AG04449 (cell line): Measurements from ENCODE around the gene THEM5.
"Not testable (repeated sequence)": the region's sequence is repeated elsewhere in the genome, so short reads cannot be mapped to it uniquely, and the experiment has no call there.

Experiments
- CTCF ChIA-PET: fragments of 350-600 bp; formaldehyde crosslinking; extraction: SDS; loops from one replicate; lab custom pipeline; 2021; ENCODE audit warnings: antibody characterized with exemption; lab: Yijun Ruan, JAX
- POLR2A ChIA-PET: fragments of 400-600, 350-600 bp; formaldehyde crosslinking; extraction: SDS; loops from one replicate; lab custom pipeline; 2020; ENCODE audit warnings: antibody characterized with exemption, inconsistent platforms; lab: Yijun Ruan, JAX
- DNase-seq: peaks from one replicate; pipeline ENCODE4 v3.0.0-alpha.2; 2010; ENCODE audit warnings: low read depth, low spot score
- H3K4me3 ChIP-seq: 2 replicates; pipeline ENCODE4 v1.5.1; 2011; ENCODE audit warnings: low read depth, mild to moderate bottlenecking, control low read depth, low read length
- TF ChIP-seq, protein P1 (sequence below): IDR thresholded peaks from one replicate; pipeline ENCODE4 v1.5.1; 2011; ENCODE audit warnings: mild to moderate bottlenecking, moderate library complexity, low read length, control low read depth, inconsistent platforms; ENCODE audit not compliant: insufficient read depth; ENCODE audit errors: missing control alignments

The THEM5 gene

DNA sequence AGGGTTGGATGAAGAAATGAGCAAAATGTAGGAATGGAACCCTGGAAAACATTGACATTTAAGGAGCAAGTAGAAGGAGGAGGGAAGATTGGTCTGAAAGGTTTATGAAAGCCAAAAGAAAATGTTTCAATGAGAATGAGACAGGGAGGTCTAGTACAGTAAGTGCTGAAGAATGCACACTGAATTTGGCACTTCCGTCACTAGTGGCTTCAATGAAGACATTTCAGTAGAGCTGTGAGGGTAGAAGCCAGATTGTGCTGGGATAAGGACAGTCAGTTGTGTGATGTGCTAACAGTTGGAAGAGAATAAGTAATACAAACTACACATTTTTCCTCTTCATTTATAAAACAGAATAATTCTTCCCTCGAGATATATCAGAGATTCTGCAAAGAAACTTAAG, 38.7 kb upstream of the THEM5 start:
- no peak for DNase-seq
- no peak overlapping the region for H3K4me3 ChIP-seq
- TF ChIP-seq, protein P1, sequence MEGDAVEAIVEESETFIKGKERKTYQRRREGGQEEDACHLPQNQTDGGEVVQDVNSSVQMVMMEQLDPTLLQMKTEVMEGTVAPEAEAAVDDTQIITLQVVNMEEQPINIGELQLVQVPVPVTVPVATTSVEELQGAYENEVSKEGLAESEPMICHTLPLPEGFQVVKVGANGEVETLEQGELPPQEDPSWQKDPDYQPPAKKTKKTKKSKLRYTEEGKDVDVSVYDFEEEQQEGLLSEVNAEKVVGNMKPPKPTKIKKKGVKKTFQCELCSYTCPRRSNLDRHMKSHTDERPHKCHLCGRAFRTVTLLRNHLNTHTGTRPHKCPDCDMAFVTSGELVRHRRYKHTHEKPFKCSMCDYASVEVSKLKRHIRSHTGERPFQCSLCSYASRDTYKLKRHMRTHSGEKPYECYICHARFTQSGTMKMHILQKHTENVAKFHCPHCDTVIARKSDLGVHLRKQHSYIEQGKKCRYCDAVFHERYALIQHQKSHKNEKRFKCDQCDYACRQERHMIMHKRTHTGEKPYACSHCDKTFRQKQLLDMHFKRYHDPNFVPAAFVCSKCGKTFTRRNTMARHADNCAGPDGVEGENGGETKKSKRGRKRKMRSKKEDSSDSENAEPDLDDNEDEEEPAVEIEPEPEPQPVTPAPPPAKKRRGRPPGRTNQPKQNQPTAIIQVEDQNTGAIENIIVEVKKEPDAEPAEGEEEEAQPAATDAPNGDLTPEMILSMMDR, result no peak
- POLR2A ChIA-PET, result no interaction called here
- CTCF ChIA-PET, result interaction anchor here (1.2 to 2.8 kb wide), 2 partner anchors 11 to 16 kb away, joined by 3 to 8 read pairs; no protein-coding TSS in a partner anchor

DNA sequence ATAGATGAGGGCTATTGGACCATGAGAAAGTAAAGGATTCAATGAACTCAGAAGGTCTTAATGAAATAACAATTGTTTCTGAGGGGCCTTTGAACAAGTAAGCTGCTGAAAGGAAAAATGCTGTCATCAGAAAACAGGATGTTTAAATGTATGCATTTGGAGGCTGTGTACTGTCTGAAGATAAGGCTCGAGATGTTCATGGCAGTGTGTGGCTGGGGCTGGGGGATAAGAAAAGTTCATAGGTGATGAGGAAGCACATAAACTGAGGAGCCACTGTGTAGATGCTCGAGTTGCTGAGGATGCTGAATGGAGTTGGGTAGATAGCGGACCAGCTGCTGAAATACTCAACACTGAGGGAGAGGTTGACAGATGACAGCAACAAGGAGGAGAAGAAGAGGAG, 38.0 kb upstream of the THEM5 start:
- DNase-seq, result no peak
- no peak overlapping the region for H3K4me3 ChIP-seq
- ChIA-PET POLR2A (no interaction called here), CTCF (interaction anchor here (1.7 to 5.6 kb wide), 3 partner anchors 10 to 122 kb away, joined by 7 to 47 read pairs (median 8); no protein-coding TSS in a partner anchor)
- TF ChIP-seq, protein P1, result no peak

DNA sequence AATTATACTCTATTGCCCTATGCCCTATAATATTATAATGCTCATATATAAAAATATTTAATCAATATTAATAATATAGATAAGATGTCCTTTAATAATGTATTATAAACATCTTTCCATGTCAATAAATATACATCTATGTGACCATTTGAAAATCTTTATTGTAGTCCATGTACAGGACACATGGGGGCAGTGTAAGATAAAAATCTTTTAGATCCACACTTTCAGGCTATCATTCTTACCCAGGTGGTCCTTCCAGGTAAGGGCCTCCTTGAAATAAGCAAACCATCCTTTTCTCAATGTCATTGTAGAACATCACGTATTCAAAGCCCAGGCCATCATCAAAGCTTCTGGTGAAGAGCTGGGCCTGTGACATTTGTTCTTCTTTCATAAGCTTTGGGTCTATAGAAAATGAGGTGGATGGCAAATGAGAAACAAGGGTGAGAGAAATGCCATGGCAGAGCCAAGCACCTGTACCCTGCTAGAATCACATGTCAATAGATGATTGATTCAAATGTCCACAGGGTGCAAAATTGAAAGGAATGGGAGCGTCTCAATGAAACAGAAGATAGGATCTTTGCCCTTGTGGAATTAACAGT, 35.6 kb upstream of the THEM5 start:
- no peak for DNase-seq
- TF ChIP-seq, protein P1, result peak; percentile 19

DNA sequence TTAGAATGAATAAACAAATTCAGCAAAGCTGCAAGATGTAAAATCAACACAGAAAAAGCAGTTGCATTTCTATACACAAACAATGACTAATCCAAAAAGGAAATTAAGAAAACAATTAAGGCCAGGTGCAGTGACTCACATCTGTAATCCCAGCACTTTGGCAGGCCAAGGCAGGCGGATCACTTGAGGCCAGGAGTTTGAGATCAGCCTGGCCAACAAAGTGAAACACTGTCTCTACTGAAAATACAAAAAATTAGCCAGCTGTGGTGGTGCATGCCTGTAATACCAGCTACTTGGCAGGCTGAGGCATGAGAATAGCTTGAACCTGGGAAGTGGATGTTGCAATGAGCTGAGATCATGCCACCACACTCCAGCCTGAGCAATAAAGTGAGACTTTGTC, 33.5 kb upstream of the THEM5 start:
- ChIA-PET CTCF (interaction anchor here (1.2 to 5.6 kb wide), 2 partner anchors 115 to 128 kb away, joined by 3 to 47 read pairs; no protein-coding TSS in a partner anchor), POLR2A (no interaction called here)
- no peak for DNase-seq
- H3K4me3 ChIP-seq, result no peak overlapping the region
- TF ChIP-seq, protein P1, result no peak

More for the DNA sequence above, 35.6 kb upstream of the THEM5 start:
- CTCF ChIA-PET, result interaction anchor here (0.9 to 5.6 kb wide), 9 partner anchors 8 to 125 kb away, joined by 3 to 47 read pairs (median 3); no protein-coding TSS in a partner anchor
- H3K4me3 ChIP-seq, result no peak overlapping the region
- POLR2A ChIA-PET, result no interaction called here

DNA sequence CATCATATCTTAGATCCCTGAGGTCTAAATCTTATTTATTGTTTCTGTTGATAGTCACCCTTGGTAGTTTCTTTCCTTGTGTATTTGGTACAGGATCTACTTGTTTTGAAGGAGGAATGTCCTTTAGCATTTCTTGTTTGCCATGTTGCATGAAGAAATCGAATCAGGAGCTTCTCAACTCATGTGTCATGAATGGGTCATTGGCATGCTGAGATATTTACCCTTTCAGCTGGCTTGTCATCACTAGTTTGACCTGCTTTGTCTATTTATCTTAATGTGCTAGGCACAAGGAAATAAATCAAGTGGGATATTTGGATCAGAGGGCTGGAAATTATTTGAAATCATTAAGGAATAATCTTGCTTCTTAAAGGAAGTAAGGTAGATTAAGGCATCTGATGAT, 32.0 kb upstream of the THEM5 start:
- no peak for DNase-seq
- TF ChIP-seq, protein P1, result no peak
- ChIA-PET POLR2A (no interaction called here), CTCF (interaction anchor here (0.9 to 1.5 kb wide), 3 partner anchors 13 to 132 kb away, joined by 3 read pairs; no protein-coding TSS in a partner anchor)
- H3K4me3 ChIP-seq, result no peak overlapping the region

DNA sequence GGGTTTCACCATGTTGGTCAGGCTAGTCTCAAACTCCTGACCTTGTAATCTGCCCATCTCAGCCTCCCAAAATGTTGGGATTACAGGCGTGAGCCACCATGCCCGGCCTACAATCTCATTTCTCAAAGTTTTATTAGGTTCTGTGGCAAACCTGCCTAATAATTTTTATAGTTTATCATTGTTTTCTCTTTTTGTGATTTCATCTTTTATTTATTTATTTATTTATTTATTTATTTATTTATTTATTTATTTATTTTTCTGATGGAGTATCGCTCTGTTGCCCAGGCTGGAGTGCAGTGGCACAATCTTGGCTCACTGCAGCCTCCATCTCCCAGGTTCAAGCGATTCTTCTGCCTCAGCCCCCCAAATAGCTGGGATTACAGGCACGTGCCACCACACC, 31.4 kb upstream of the THEM5 start:
- CTCF ChIA-PET, result interaction anchor here (0.9 to 1.5 kb wide), 4 partner anchors 13 to 432 kb away, joined by 3 read pairs; no protein-coding TSS in a partner anchor
- DNase-seq, H3K4me3 ChIP-seq, POLR2A ChIA-PET: not testable (repeated sequence)

DNA sequence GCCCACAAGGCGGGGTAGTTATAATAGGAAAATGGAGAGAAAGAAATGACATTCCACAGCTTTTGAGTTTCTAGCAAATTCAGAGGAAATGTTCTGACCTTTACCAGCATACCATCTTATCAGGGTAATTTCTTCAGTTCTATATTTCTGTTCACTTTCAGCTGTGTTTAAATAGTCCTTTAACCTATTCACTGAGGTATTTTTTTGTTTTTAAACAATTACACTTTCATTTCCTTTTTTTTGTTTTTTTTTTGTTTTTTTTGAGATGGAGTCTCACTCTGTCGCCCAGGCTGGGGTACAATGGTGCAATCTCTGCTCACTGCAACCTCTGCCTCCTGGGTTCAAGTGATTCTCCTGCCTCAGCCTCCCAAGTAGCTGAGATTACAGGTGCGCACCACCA, 30.9 kb upstream of the THEM5 start:
- CTCF ChIA-PET, result interaction anchor here (0.6 to 1.5 kb wide), 4 partner anchors 11 to 431 kb away, joined by 3 read pairs; no protein-coding TSS in a partner anchor
- DNase-seq, H3K4me3 ChIP-seq, POLR2A ChIA-PET: not testable (repeated sequence)

DNA sequence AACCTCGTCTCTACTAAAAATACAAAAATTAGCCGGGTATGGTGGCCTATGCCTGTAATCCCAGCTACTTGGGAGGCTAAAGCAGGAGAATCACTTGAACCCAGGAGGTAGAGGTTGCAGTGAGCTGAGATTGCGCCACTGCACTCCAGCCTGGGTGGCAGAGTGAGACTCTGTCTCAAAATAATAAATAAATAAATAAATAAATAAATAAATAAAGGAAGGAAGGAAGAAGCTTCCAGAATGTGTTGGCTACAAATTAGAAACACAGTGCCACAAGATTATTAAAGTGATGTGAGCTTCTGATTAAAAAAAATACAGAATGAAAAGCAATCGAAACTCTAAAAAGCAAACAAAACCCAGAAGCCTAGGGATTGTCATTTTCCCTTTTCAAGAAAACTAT, 30.4 kb upstream of the THEM5 start:
- DNase-seq, H3K4me3 ChIP-seq, POLR2A ChIA-PET: not testable (repeated sequence)
- CTCF ChIA-PET, result interaction anchor here (0.5 to 1.5 kb wide), 4 partner anchors 11 to 431 kb away, joined by 3 read pairs; no protein-coding TSS in a partner anchor

DNA sequence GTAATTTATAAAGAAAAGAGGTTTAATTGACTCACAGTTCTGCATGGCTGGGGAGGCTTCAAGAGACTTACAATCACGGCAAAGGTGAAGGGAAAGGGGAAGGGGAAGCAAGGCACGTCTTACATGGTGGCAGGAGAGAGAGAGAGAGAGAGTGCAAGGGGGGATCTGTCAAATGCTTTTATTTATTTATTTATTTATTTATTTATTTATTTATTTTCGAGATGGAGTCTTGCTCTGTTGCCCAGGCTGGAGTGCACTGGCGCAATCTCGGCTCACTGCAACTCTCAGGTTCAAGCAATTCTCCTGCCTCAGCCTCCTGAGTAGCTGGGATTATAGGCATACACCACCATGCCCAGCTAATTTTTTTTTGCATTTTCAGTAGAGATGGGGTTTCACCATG, 29.4 kb upstream of the THEM5 start:
- H3K4me3 ChIP-seq, POLR2A ChIA-PET, DNase-seq: not testable (repeated sequence)
- CTCF ChIA-PET, result interaction anchor here (0.6 to 1.0 kb wide), 3 partner anchors 11 to 119 kb away, joined by 3 read pairs; no protein-coding TSS in a partner anchor
